GM10847 (cell line): ENCODE measurements around the gene UQCC2.

Experiments used
- POLR2A ChIP-seq: IDR thresholded peaks from 2 replicates; pipeline ENCODE4 v1.6.1; 2011; ENCODE audit not compliant: insufficient read length; ENCODE audit errors: extremely low read depth

Gene UQCC2

DNA sequence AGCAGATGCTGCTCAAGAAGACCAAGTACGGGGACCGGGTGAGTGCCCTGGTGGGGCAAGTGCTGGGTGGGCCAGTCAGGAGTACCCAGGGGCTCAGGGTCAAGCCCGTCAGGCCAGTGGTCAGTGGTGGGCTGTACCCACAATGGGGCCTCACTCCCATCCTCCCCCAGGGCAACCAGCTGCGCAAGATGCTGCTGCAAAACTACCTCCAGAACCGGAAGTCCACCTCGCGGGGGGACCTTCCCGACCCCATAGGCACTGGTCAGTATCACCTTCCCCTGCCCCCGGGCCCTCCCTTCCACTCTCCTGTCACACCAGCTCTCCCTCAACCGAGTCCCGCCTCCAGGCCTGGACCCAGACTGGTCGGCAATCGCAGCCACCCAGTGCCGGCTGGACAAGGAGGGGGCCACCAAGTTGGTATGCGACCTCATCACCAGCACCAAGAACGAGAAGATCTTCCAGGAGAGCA is 27.0 kb downstream of the UQCC2 start:
- TF ChIP-seq POLR2A: no peak

DNA sequence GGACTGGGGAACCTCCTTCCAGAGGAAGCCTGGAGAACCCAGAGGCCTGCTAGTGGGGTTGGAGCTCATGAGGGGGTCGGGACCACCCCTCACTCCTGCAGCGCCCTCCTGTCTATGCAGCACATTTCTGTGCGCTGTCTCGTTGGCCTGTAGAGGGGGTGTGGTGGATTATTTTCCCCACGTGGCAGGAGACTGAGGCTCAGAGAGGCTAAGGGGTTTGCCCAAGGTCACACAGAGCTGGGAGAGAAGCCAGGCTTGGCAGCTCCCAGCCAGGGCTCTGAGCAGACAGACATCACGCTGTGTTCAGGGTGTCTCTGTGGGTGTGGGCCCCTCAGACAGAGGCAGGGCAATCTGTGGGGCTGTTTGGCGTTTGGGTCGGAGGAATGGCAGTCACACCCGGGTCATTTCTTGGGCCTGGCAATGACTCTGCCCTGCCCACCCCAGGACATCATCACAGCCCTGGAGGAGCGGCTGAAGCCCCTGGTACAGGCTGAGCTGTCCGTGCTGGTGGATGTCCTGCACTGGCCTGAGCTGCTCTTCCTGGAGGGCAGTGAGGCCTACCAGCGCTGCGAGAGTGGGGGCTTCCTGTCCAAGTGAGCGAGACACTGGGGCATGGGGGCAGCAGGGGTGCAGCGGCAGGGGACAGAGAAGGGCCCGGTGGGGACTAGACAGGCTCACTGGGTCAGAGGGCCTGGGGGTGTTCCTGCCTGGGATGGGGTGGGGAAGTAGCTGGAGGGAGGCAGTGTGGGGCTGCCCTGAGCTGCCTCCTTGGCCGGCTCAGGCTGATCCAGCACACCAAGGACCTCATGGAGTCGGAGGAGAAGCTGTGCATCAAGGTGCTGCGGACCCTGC is 27.7 kb downstream of the UQCC2 start:
- no peak for TF ChIP-seq POLR2A

DNA sequence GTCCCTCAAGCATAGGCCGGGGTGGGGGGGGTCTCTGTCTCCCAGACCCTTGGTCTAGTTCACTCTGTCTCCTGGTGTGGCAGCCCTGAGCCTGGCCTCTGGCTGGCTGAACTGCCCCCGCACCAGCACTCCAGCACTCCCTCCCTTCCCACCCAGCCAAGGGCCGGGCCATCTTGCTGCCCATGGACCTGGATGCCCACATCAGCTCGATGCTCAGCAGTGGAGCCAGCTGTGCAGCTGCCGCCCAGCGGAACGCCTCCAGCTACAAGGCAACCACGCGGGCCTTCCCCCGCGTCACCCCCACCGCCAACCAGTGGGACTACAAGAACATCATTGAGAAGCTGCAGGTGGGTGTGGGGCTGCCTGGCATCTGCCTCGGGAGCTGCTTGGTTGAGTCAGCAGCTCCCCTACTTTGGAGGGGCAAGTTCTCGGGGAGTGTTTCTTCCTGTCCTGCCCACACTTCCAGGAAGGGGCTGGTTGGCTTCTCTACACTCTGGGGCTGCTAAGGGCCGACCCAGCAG is 28.4 kb downstream of the UQCC2 start:
- TF ChIP-seq POLR2A: no peak

DNA sequence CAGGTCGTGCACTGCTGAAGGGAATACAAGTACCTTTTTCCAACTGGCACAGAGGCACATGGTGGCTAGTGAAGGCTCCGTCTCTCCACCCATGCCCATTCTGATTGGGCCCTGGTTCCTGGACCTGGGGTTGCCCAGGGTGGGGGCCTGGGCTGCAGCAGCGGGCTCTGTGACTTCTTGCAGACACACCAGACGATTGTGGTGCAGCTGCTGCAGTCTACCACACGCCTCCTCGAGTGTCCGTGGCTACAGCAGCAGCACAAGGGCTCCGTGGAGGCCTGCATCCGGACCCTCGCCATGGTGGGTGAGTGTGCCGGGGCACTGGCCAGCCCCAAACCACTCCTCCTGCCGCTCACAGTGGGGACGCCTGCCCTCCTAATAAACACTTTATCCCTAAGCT is 29.2 kb downstream of the UQCC2 start:
- TF ChIP-seq POLR2A: no peak

DNA sequence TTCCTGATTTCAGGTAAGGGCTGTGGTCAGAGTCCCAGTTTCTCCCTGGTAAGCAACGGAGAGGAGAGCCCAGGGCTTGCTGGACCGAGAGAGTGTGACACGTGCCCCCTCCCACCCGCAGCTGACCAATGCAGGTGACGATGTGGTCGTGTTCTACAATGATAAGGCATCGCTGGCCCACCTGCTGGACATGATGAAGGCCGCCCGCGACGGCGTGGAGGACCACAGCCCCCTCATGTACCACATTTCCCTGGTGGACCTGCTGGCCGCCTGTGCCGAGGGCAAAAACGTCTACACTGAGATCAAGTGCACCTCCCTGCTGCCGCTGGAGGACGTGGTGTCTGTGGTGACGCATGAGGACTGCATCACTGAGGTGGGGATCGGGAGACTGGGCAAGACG is 31.7 kb downstream of the UQCC2 start:
- TF ChIP-seq POLR2A: no peak

- no peak for TF ChIP-seq POLR2A
Measured at GRCh38 chr6:33678932-33679490, 32.5 kb downstream of the UQCC2 start.

- TF ChIP-seq POLR2A: no peak
Measured at GRCh38 chr6:33678233-33678931, 33.1 kb downstream of the UQCC2 start.

GRCh38 chr6:33677689-33678088 is 33.8 kb downstream of the UQCC2 start:
- no peak for TF ChIP-seq POLR2A

DNA sequence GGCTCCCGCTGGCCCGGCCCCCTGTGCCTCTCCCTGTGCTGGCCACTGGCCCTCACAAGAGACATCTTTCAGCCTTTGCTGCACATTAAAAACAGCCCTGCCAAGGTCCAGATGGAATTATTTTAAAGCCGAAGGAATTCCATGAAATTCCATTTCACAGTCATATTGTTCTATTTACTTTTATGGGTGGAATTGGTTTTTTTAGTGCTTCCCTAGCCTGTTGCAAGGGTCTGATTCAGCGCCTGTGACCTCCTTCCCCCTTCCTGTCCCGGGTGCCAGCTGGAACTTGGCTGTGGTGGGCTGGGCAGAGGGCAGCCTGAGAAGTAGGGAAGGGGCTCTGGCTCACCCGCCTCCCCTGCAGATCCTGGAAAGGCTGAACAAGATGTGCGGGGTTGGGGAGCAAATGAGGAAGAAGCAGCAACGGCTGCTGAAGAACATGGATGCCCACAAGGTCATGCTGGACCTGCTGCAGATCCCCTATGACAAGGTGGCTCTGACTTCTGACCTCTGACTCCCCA is 34.3 kb downstream of the UQCC2 start:
- TF ChIP-seq POLR2A: no peak

- TF ChIP-seq POLR2A: no peak
Measured at GRCh38 chr6:33676416-33677142, 34.9 kb downstream of the UQCC2 start.

DNA sequence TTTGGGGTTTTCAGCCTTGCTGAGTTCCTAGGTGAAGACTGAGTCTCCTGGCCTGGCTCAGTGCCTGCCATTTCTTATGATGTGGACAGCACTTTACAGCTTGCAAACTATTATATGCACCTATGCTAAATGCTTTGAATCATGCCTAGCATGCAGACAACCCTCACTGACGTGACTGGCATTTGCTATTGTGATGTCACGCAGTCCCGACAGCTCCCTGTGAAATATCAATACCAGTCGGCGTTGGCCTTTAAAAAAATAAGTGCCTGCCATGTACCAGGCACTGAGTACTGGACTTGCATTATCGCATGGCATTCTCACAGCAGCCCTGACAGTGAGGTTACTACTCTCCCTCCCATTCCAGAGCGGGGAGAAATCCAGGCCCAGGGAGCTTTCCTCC is 35.5 kb downstream of the UQCC2 start:
- TF ChIP-seq POLR2A: no peak

DNA sequence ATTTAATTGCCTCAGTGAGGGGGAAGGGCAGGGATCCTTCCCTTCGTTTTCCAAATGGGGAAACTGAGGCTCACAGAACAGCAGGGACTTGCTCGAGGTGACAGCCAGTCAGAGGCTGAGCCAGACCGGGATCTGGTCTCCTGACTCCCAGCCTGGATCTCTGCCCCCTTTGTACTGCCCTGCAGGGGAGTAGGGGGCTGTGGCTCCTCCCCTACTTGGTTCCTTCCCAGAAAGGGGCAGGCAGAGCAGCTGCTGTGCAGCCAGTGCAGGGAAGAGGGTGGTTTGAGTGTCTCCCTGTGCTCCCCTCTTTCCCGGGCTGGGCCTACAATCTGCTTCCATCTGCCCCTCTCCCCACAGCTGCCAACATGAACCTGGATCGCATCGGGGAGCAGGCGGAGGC is 37.6 kb downstream of the UQCC2 start:
- no peak for TF ChIP-seq POLR2A

- TF ChIP-seq POLR2A: no peak
Measured at GRCh38 chr6:33672808-33673207, 38.7 kb downstream of the UQCC2 start.

DNA sequence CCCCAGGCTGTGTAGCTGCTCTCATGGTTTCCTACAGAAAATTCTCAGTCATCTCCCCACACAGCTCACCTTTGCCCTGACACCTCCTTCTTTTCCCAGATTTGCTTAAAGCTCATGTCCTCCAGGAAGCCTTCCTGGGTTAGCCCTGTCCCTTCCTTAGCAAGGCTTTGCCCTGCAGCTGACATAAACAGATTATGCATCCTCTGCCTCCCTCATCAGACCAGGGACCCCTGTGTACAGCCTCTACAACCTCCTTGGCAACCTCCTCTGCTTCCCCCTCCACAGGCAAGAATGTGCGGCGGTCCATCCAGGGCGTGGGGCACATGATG is 39.8 kb downstream of the UQCC2 start:
- no peak for TF ChIP-seq POLR2A
